AML-193 (cell line): ENCODE data around the gene ITGA4.

Experiments used
- DNase-seq, 2 experiments: peaks; one replicate each; lab custom pipeline; 2025; lab: John Stamatoyannopoulos, UW

The ITGA4 gene

DNA sequence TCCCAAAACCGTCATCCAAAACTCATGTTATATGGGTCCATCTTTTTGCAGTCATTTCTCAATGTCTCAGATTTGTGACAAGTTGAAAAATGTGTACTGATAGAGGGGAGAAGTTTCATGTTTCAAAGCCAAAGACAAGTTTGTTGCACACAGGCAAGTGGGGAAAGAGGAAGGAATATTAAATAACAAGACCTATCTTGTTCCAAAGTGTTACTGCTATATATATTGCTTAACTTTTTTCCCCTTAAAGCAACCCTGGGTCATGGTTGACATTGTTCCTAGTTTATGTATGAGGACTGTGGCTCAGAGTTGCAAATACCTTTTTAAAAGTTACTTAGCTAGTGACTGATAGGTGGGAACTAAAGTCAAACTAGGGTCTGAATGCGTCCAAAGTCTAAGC, 1.7 kb downstream of the ITGA4 start:
- peak; percentile 74 to 78 for DNase-seq

DNA sequence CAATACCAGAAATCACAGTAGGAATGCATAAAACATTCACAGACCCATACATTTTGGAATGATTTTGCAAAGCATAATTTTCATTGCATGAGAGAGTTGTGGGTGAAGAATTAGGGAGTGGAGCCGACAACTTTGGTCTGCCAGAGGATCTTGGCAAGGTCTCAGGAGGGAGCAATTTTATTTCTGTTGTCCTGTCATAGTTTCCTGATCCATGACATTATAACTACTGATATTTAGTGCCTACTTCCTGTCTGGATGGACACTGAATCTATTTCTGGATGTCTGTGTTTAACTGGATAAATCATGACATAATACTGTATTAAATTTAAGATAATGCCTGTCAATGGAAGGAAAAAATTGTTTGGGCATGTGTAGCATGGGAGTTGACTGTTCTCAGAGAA, 2.4 kb downstream of the ITGA4 start:
- DNase-seq, result no peak

DNA sequence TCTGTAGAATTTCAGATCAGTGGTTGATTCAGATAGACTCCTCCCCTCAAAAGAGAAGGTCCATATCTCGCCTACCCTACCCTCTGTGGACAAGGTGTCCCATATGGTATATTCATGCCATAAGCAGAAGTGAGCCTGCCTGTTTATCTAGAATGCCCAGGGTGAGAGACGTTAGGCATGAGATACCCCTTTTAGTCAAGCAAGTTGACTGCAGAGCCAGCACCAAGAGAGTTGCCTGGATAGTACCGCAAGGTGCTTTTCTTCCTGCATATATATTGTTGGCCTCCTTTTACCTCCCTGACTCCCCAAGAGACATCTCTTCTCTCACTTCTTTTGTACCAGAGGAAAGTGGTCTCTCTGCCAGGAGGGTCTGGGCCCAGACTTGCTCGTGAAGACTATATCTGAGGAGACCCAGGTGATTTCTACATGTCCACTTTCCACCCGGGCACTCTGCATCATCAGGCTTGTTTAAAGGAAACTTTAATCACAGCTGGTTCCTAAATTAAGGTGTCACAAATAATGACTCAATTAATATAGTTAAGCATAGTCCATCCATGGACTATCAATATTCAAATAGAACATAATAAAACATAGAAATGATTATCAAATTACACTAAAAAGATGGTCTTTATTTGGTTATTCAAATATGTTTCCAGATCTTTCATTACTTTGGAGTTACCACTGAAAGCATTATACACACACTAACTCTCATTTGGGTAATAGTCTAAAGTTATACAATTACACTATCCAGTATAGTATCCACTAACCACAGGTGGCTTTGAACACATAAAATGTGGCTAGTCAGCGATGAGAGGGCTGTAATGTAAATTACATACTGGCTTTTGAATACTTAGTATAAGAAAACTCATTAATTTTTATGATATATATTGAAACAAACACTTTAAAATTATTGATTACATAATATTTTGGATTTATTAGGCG, 4.1 kb downstream of the ITGA4 start:
- peak in 1 of 2 experiments; percentile 47 for DNase-seq

DNA sequence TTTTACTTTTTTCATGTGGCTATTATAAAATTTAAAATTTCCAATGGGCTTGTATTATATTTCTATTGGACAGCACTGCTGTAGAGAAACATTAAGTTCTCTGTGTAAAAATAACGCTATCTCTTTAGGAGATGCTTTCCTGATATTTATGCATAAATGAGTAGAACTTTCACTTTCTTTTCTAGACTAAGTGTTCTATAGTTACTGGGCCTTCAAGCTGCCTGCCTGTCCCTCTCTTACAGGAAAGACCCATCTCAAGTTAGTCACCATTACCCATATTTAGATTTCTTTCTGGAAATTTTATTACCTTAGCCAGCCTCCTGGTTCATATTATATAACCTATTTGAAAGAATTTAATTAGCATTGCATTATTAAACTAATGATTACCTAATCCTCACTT, 4.8 kb downstream of the ITGA4 start:
- no peak for DNase-seq

DNA sequence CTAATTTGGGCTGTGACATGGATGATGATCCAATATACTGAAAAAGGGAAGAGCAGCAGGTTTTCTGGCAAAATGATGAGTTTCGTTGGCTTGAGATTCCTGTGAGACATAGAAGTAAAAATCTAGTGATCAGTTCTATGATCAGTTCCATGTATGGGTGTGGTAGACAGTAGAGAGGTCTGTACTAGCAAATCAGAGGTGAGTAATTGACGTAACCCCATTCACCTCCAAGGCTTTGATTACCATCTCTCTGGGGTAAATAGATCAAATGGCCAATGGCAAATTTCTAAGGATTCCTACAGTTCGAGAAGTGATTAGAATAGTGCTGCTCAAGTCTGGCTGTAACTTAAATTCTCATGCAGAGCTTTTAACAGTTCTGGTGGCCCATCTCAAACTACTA, 6.4 kb downstream of the ITGA4 start:
- no peak for DNase-seq

DNA sequence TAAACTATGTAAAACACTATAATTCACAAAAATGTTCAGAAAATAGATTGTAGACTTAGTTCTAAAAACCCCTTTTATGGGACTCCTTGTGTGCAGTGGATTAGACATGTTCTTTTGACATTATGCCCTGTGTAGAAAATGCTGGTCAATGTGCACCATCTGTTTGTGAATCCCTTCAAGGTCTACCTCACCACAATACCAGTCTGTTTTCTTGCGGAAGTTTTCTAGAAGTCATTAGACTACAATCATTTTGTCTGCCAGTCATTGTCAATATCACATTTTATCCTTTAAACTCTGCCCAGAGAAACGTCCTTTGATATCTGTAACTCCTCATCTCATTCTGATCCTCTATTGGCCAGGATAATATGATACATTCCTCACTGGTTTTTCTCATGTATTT, 7.8 kb downstream of the ITGA4 start:
- no peak for DNase-seq

DNA sequence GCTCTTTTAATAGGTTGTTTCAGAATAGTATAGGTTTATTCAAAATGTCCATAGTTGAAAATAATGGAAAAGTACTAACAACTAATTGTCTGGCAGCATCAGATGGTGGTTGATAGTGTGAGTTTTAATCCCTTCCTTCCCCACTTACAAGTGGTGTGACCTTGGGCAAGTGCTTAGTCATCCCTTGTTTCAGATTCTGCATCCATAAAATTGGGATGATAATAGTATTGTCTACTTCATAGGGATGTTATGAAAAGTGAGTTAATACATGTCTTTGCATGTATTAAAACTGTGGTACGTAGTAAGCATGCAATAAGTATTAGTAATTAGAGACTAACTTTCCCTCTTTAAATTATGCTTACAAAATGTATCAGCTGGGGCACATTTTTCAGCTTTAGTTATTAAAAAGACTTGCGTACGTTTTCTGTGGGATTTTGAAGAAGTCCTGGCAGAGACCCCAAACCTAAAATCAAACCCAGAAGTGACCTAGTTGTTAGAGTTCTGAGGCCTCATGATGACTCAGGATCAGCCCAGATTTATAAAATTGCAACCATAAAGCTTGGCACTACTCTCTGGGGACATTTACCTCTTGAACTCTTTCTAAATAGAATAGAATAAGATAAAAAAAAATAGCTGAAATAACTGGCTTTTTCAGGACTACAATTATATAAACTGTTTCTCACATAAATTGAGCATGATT, 8.6 kb downstream of the ITGA4 start:
- no peak for DNase-seq

DNA sequence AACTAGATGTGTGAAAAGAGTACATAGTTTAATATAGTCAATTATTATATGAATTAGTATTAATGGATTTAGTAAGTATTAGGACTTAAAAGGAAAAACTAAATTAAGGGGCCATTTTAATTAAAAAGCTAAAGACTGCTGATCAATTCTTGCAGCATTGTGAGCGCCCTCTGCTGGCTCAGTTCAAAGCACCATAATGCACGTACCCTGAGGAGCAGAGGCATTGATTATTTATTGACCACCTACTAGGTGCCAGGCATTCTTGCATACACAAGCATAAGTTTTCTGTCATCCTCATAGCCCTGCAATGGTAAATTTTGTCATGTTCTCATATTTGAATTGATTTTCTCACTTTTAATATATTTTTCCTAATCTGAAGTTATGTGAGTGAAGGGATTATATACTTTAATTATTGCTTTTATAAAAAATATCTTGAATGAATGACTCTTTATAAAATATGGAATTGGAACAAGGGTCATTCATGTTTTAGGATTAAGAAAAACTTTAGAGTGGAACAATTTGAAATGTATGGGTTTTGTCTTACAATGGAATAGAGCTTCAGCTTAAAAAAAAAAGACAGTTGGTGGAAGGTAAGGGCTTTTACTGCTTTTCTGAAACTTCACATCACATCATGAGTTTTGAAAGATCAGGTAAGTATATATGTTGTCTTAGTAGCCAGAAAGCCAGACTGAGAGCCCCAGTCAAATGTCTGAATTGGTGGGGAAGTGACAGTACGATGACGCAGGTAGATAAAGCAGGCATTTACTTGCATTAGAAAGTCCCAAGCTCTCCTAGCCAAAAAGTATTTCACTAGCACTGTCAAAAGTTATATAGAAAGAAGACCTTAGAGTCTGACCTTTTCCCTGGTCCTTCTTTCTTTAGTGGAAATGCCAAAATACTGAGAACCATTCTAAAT, 9.7 kb downstream of the ITGA4 start:
- DNase-seq, result peak; percentile 56 to 62

DNA sequence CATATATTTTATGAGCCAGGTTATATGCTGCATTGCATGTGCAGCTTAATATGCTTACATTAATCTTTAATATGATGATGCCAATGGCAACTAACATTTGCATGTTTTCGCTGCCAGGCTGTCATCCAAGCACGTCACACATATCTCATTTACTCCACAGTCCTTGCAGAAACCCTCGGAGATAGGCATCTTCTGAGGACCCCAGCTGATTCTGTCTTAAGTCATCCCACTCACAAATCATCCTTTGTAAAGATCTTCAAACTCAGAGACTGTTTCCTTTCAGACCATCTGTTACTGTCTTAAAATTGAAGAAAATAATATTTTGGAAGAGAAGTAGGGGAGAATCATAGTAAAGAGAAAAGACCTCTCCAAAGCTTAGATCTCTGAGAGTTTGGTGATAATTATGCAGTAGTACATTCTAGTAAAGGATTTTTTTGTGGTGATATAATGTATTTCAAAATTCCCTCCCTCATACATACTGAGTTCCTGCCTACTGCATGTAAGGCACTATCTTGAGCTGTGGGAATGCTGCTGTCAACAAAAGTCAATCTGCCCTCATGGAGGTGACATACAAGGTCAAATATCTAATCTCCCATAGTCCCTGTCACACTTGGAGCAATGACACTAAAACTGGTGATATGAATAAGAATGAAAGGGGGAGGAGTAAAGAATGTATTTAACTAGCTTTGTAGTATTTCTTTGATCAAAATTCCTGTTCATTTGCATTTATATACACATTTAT, 11.0 kb downstream of the ITGA4 start:
- DNase-seq, result no peak

DNA sequence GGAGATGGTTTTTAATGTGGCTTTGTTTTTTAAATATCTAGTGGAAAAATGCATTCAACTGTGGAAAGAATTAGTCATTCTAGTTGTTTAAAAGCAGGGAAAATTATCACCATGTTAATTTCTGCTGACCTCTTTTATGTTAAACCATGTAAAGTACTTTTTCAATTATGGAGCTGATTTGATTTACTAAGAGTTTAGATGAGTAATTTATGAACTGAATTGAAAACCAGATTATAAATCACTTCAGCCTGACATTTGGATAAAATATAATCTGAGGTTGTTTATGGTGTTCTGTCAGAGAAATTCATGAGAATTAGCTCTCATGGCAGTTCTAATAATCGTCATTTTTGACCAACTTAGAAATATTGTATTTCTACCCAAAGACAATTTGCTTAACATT, 11.6 kb downstream of the ITGA4 start:
- DNase-seq, result no peak

DNA sequence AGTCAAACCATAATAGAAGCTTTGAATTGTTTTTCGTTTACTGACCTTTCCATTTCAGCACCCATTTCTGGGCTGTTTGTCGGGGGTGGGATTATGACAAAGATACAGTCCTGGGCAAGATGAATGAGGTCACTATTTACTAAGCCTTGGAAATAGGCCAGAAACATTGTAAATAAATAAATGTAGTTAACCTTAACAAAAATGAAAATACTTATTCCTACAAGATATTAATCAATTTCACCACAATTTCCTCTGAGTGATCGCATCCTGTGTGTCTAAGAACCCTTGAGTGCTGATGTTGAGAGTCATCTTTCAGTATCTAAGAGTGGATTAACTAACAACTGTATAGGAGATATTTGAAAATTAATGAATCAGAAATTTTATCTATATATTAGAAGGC, 14.0 kb downstream of the ITGA4 start:
- no peak for DNase-seq

DNA sequence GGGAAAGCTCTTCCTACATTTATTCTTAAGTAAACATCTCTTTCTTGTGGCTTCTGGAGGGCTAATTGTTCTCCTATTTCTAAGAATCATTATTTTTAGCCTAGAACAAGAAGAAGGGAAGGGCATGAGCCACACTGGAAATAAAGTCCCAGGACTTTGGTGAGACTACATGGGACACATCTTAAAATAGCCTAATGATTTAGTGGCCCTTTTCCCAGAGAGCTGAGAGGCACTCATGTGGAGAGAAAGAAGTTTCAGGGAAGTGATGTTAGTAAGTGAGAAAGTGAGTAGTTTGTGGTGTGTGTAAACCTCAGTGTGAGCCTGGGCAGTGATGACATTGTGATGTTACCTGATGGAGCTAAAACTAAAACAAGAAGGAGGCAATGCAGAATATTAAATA, 14.6 kb downstream of the ITGA4 start:
- no peak for DNase-seq

DNA sequence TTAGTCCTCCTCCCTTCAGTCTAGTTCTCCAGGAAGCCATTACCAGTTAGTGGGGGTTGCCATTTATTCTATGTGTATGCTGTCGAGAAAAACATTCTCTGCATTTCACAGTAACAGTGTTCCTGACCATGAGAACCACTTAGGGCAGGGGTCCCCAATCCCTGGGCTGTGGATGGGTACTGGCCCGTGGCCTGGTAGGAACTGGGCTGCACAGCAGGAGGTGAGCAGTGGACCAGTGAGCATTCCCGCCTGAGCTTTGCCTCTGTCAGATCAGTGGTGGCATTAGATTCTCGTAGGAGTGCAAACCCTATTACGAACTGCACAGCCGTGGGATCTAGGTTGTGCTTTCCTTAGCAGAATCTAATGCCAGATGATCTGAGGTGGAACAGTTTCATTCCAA, 15.8 kb downstream of the ITGA4 start:
- no peak for DNase-seq

DNA sequence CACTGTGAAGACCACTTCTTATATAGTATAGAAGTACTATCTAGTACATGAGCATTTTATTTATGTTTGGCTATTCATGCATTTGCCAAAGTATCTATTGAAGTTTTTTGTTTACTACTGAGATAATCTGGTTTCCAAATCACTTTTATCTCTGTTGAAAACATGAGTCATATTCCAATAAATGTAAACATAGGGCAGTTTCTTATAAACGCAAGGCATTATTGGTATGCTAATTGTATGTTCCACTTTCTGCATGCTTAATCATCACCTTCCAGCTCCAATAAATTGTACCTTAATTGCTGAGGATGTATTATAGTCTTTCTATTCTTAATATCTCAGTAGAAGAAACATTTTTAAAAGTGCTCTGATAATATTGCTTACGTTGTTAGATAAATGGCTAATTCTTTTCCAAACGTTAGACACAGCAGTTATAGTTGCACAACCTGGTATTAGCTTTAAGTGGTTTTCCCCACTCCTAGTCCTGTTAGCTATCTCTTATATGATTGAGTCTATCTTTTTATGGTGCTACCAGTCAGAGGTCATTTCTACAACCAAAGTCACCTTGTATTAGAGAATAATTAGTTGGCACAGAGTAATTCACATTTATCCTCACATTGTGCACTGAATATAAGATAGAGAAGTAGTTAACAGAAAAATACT, 17.2 kb downstream of the ITGA4 start:
- DNase-seq, result no peak

DNA sequence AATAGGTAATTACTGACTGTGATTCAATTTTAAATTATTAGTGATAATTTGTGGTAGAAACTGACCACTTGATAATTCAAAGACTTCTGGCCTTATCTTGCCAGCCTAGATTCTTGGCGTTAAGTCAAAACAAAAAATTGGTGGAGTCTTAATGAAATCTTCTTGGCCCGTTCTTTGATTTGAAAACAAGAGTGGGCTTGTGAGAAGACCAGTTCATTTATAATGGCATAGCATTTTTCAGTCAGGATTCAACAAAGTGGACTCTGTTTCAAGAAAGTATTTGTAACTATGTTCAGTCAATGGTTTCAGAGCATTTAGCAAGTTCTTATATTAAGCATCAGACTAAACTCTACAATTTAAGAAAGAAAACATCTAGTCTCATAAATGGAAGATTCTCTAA, 26.0 kb downstream of the ITGA4 start:
- no peak for DNase-seq

DNA sequence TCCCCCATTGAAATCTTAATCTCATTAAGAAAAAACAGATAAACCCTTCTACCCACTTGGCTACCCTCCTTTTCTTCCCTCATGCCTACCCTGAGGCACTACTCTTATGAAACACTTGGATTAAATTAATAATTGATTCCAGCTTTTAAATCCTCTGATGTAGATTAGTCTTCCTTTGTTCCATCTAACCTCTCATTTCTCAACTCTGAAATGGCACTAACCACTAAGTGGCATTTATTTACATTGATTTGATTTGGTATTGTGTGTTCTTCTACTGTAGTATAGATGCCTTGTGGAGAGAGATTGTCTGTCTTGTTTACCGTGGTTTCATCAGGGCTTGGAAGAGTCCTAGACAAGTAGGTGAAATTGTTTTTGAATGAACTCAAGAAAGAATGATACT, 26.7 kb downstream of the ITGA4 start:
- DNase-seq, result no peak

DNA sequence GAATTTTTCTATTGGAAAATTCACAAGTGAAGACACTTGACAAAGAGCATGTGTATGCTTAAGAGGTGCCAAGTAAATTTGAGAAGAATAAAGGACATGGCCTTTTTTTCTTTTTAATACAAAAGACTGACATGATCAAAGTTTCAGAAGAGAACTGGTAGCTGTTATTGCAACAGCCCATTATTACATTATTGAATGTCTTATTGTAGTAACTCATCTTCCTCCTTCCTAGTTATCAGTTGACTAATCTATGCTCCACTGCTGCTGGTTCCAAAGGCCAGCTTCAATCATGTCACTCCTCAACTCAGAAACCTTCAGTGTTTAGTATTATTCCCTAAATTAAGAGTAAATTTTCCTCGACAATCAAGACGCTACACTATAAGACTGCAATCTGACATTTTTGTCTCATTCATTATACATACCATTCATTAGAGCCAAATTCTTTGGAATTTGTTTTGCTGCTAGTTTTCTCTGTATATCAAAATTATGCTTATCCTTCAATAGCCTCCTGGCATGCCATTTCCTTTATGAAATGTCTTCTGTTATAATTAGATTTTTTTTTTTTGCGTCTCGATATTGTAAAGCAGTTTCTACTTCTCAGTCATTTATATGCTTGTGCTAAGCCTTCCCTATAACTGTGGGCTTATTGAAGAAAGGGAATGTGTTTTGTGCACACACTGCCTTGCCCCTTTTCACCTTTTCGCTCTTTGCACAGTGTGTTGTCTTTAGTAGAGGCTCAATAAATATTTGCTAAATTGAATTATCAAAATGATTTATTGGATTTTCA, 27.9 kb downstream of the ITGA4 start:
- DNase-seq, result no peak

DNA sequence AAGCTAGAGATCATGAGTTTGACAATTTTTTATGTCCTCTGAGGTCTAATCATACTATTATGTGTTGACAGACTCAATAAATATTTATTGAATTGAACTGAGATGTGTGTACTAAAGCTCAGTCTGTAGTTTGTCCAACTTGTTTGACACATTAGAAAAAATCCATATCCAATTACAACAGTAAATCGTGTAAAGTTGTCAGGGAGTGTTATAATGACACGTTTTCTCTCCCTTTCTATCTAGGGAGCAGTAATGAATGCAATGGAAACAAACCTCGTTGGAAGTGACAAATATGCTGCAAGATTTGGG, 28.4 kb downstream of the ITGA4 start:
- no peak for DNase-seq

DNA sequence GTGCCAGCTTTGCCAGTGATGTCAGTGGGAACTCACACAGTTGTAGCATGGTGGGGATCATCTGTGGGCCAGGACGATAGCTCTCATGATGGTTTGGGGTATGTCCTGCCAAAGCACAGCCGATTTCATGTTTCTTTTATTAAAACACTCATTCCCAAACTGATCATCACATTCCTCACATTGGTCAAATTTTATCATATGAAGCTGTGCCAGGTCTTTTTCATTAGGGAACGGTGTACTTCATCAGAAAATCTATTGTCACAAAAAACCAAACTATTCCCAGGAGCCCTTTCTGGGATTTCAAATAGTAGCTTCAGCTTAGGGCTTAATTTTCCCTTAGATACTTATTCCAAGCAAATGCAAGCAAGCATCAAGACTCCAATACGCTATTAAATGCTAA, 42.0 kb downstream of the ITGA4 start:
- no peak for DNase-seq

DNA sequence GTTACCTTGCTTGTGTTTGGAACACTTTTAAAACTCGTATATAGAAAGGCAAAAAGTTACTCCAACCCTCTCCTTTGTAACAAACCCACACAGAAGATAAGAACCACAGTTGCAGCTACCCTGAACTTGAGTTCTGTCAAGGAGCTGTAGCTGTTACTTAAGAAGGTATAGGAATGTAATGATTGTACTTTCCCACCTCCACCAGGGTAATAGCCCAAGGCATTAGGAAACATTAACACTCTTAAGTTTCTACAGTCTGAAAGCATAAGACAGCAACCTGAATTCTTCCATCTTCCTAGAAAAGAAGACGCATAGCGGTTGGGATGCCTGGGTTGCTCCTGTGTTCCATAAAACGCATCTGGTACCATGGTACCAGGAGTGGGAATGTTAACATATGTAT, 43.0 kb downstream of the ITGA4 start:
- no peak for DNase-seq

DNA sequence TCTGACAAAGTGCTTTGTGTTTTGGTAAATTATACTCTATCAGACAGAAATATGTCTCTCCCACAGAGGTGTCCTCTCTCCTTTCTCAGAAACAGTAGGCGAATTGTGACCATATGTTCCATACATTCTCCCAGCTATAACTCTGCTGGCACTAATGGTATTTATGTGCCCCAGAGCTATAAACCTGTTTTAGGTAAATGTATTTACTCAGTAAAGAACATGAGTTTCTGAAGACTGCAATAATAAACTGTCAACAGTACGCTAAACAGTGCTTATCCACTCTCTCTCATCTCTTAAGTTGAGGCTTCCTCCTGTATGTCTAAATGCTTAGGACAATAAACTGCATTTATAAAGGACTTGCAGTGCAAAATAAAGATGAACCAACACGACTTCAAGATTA, 58.5 kb downstream of the ITGA4 start:
- no peak for DNase-seq
